ENCODE measurements around the gene ANTXR1.

ANTXR1 gene

GRCh38 chr2:69143748-69144360 is 130.9 kb downstream of the ANTXR1 start:
- no peak overlapping the region for H3K4me3 ChIP-seq (ENCODE audit: control insufficient read depth, low read depth, low read length)
- TF ChIP-seq, protein P1, sequence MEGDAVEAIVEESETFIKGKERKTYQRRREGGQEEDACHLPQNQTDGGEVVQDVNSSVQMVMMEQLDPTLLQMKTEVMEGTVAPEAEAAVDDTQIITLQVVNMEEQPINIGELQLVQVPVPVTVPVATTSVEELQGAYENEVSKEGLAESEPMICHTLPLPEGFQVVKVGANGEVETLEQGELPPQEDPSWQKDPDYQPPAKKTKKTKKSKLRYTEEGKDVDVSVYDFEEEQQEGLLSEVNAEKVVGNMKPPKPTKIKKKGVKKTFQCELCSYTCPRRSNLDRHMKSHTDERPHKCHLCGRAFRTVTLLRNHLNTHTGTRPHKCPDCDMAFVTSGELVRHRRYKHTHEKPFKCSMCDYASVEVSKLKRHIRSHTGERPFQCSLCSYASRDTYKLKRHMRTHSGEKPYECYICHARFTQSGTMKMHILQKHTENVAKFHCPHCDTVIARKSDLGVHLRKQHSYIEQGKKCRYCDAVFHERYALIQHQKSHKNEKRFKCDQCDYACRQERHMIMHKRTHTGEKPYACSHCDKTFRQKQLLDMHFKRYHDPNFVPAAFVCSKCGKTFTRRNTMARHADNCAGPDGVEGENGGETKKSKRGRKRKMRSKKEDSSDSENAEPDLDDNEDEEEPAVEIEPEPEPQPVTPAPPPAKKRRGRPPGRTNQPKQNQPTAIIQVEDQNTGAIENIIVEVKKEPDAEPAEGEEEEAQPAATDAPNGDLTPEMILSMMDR (conservative IDR thresholded peaks at IDR 0.05; ENCODE audit: control insufficient read depth, insufficient read depth, low read depth, low read length) = no peak
- DNase-seq (ENCODE audit: low read depth) = no peak

GRCh38 chr2:69145204-69145603 is 132.2 kb downstream of the ANTXR1 start:
- DNase-seq (ENCODE audit: low read depth) = no peak
- H3K4me3 ChIP-seq (ENCODE audit: control insufficient read depth, low read depth, low read length) = no peak overlapping the region
- TF ChIP-seq, protein P1 (conservative IDR thresholded peaks at IDR 0.05; ENCODE audit: control insufficient read depth, insufficient read depth, low read depth, low read length) = no peak

DNA sequence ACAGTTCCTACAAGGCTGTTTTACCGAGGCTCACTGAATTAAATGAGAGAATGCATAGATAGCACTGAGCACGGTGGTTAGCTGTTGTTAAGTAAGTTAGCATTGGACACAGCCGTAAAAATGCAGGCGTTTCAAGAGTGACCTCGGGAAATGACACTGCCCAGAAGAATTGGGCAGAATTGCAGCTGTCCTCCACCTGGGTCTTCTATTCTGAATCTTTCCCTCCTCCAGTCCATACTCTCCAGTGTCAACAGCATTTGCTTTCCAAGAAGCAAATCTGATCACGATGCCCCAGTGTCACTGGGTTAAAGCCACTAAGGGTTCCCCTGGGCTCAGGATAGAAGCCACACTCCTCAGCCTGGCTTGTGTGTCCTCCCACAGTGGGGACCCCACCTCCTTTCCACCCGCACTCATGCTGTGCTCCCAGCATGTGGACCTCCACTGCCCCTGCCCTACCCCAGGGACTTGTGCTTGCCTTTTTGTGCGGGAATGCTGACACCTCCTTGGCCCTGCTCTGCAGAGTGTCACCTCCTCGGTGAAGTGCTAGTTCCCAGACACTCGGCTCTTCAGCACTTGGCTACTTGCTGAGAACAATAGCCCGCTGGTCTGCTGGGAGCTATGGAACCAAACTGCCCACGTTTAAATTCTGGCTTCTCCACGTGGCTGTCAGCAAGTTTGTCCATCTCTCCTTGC is 135.0 kb downstream of the ANTXR1 start:
- DNase-seq (ENCODE audit: low read depth) = no peak
- H3K4me3 ChIP-seq (ENCODE audit: control insufficient read depth, low read depth, low read length) = no peak overlapping the region
- TF ChIP-seq, protein P1 (conservative IDR thresholded peaks at IDR 0.05; ENCODE audit: control insufficient read depth, insufficient read depth, low read depth, low read length) = no peak

- peak; percentile 77 for DNase-seq (ENCODE audit: low read depth)
- TF ChIP-seq, protein P1 (conservative IDR thresholded peaks at IDR 0.05; ENCODE audit: control insufficient read depth, insufficient read depth, low read depth, low read length) = no peak
- H3K4me3 ChIP-seq (ENCODE audit: control insufficient read depth, low read depth, low read length) = no peak overlapping the region
Observed at GRCh38 chr2:69149631-69150215, 136.7 kb downstream of the ANTXR1 start.

- TF ChIP-seq, protein P1 (conservative IDR thresholded peaks at IDR 0.05; ENCODE audit: control insufficient read depth, insufficient read depth, low read depth, low read length) = no peak
- DNase-seq (ENCODE audit: low read depth) = no peak
- H3K4me3 ChIP-seq (ENCODE audit: control insufficient read depth, low read depth, low read length) = no peak overlapping the region
Observed at GRCh38 chr2:69151931-69152330, 139.0 kb downstream of the ANTXR1 start.

DNA sequence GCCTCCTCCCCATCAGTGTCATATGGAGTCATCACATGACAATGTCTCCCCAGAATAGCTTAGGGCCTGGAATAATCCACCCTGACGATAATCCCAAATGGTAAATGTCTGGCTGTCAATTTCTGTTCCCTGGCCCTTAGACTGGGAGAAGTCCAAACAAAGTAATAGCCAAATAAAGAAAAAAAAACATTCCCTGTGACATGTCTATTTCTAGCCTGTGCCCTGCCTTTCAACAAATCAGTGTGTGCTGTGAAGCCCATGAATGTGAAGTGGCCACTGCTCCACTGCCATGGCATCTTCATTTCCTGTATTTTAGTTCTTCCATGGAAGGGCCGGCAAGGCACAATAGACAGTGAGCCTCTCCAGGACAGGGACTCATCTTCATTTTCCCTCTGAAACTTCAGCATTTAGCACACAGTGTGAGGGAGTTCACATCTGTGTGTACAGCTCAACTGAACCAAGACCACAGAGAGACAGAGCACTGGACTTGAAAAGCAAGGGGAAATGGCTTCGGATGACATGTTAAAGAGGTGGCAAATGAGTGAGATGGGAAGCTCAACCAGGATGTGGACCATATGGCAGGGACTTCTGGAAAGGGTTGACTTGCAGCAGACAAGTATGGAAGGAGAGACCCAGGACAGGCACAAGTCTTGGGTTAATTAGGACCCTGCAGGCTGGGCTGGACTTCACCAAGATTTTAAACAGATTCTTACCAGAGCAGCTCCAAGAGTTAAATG is 140.0 kb downstream of the ANTXR1 start:
- TF ChIP-seq, protein P1 (conservative IDR thresholded peaks at IDR 0.05; ENCODE audit: control insufficient read depth, insufficient read depth, low read depth, low read length) = no peak
- DNase-seq (ENCODE audit: low read depth) = no peak
- H3K4me3 ChIP-seq (ENCODE audit: control insufficient read depth, low read depth, low read length) = no peak overlapping the region

All from fibroblast of mammary gland (primary cell).